Measurements from ENCODE around the gene DDB1.

Gene DDB1

DNA sequence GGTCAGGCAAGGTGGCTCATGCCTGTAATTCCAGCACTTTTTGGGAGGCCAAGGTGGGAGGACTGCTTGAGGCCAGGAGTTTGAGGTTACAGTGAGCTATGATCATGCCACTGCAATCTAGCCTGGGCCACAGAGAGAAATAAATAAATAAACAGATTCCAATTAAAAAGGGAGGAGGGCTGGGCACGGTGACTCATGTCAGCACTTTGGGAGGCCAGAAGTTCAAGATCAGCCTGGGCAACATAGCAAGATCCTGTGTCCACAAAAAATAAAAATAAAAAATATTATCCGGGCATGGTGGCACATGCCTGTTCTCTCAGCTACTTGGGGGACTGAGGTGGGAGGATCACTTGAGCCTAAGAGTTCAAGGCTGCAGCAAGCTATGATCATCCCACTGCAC lies 21.3 kb upstream of the DDB1 start:
- DNase-seq = no peak

DNA sequence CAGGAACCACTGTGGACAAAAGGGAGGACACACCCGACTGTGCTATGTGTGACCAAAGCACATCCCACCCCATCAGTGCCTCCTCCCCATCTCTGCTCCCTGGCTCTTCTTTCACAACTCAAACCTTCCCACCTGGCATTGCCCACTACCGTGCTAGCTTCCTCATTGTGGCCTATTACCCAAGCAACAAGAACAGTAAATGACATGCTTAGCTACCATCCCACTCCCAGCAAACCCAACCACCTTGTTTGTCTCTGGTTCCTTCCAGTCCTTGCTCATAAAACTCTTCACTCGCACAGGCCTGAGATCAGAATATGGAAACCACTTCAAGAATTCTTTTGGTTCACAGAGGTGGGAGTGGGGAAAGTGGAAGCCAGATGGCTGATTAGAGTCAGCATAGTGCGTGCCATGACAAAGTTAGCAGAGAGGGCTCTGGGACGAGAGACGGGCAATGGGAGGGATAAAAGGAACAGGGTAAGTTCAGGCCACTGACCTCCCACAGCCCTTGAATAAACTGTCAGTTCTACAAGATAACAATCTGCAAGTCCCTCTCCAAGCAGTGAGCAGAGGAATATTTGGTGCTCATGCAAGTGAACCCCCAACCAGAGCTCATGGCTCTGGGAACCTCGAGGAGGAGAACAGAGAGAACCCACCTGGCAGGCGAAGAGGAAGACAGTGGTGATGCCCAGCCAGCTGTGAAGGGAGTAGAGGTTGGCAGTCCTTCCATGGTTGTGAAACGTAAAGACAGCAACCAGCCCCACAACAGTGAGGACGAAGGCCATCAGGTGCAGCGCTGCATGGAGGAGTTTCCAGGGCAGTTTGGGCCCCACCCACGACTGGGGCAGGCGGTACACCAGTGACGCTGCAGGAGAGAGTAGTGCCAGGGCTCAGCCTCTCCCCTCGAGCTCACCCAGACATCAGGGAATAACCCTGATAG lies 20.5 kb upstream of the DDB1 start:
- DNase-seq = peak; percentile 30

DNA sequence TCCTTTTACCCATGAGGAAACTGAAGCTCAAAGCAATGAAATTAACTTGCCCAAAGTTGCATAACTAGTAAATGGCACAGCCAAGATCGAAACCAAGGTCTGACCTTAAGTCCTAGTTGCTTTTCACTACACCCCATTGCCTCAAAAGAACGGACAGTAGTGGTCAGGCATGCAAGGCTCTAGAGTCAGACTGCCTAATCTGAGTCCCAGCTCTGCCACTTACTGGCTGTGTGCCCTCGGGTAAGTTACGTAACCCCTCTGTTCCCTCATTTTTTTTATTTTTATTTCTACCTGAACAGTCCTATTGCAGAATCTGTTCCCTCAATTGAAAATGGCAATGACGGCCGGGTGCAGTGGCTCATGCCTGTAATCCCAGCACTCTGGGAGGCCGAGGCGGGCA lies 19.1 kb upstream of the DDB1 start:
- DNase-seq = no peak

- DNase-seq = no peak
These were observed 17.9 kb upstream of the DDB1 start for GRCh38 chr11:61350803-61351202.

- DNase-seq = no peak
These were observed 17.4 kb upstream of the DDB1 start for GRCh38 chr11:61350336-61350735.

DNA sequence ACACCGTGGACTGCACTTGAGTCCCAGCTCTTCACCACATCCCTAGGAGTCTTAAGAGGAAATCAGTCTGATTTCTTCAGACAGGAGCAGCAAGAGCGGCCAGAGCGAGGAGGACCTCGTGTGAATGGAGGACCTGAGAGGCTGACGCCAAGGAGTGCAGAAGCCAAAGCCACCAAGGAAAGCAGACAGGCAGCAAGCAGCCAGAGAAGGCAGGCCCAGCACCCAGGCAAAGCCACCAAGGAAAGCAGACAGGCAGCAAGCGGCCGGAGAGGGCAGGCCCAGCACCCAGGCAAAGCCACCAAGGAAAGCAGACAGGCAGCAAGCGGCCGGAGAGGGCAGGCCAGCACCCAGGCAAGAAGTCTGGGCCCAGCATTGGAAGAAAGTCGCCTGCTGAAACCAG lies 17.0 kb upstream of the DDB1 start:
- no peak for DNase-seq

DNA sequence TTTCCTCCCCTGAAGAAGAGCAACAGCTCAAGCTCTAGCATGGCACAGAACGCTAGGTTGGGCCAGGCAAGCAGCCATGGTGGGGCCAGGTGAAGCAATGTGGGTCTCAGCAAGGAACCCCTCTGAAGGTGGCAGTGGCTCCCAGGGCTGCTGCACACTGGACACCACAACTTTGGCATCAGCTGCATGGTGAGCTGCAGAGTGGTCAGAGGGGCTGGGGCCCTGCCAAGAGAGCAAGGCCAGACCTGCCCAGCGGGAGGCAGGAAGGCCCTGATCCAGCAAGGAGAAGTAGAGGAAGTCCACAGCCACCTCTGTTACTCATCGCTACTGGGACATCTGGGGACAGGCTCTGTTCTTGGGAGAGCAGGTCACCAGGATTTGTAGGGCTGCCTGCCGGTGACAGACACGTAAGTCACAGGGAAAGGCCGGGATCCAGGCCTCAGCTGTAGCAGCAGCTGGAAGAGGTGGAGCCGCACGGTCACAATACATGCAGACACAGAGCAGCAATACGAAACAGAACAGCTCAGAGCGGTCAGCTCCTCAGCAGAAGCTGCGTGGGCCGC lies 16.4 kb upstream of the DDB1 start:
- no peak for DNase-seq

GRCh38 chr11:61347916-61348461 lies 15.1 kb upstream of the DDB1 start:
- no peak for DNase-seq

- peak; percentile 67 for DNase-seq
These were observed 13.3 kb upstream of the DDB1 start for GRCh38 chr11:61345954-61346843.

DNA sequence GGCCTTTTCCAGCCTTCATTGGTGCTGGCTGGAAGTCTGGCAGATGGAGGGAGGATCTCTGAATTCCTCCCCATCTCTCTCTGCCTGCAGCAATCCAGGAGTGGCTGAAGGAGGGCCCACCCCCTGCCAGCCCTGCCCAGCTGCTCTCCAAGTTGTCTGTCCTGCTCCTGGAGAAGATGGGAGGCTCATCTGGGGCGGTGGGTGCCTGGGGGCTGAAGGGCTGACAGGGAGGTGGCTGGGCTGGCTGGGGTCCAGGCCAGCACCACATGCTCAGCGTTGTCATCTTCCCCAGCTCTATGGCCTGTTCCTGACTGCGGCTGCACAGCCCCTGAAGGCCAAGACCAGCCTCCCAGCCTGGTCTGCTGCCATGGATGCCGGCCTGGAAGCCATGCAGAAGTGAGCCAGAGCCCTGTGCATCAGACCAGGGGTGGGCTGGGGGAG lies 12.3 kb upstream of the DDB1 start:
- DNase-seq = no peak

- no peak for DNase-seq
These were observed 11.2 kb upstream of the DDB1 start for GRCh38 chr11:61343792-61344745.

- DNase-seq = no peak
These were observed 9.4 kb upstream of the DDB1 start for GRCh38 chr11:61342207-61342803.

GRCh38 chr11:61341706-61342105 lies 8.8 kb upstream of the DDB1 start:
- no peak for DNase-seq

- DNase-seq = no peak
These were observed 8.1 kb upstream of the DDB1 start for GRCh38 chr11:61340979-61341378.

- DNase-seq = no peak
These were observed 6.6 kb upstream of the DDB1 start for GRCh38 chr11:61339490-61339878.

GRCh38 chr11:61338783-61339489 lies 6.0 kb upstream of the DDB1 start:
- DNase-seq = no peak

DNA sequence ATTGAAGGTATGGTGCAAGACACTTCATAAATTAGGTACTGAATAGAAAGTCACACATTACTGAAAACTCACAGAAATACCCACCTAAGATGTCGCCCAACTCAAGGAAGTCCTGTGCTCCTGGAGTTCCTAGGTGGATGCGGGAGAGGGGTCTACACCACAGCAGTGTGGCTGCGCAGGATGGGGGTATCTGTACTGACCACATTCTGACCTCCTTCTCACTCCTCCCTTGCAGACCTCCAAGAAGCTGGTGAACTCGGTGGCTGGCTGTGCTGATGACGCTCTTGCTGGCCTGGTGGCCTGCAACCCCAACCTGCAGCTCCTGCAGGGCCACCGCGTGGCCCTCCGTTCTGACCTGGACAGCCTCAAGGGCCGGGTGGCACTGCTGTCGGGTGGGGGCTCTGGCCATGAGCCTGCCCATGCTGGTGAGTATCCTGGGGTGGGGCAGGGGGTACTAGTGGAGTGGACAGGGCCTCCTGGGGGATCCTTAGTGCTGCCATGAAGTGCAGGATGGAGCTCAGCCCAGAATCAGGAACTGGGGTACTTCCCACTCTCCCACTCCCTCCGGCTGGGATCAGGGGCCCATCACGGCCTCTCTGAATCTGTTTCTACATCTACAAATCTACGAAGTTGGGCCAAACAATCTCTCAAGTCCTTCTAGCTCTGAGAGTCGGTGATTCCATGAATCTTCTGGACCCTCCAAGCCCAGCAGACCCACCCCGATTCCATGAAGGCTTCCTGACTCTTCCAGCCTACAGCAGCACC lies 5.0 kb upstream of the DDB1 start:
- no peak for DNase-seq

DNA sequence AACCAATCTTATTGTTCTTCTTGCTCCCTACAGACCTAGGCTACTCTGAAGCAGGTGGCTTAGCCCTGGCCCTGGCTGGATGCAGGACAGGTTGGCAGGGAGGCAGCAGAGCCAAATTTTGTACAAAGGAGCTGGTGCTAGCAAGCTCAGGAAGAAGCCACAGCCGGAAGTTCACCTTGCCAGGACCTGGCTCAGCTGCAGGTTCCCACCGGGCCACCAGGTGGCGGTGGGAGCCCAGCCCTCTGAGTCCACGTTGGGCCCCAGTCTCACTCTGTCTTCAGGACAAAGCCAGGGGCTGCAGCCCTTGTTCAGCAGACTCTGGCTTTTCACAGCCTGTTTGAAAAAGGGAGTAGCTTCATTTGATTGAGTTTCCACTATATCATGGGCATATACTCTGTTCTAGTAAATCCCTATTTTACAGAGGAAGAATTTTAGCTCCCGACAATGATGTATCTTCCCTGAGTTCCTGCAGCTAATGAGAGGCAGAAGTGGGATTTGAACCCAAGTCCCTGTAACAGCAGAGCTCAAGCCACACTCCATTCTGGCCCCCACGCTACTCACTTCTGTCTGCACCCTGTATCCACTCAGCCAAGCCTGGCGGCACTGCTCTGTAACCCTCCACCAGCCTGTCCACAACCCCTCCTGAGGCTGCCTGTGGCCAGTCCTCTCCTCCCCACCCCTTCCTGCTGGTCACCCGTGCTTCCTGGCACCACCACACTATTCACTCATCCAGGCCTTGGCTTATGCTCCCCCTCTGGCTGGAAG lies 3.4 kb upstream of the DDB1 start:
- peak; percentile 92 for DNase-seq

GRCh38 chr11:61335355-61335710 lies 2.4 kb upstream of the DDB1 start:
- DNase-seq = peak; percentile 67

Data from hematopoietic multipotent progenitor cell treated with erythropoietin and hydrocortisone succinate and interleukin-3 and kit ligand, for 4 days (in vitro differentiated cells).